ENCODE measurements around the gene RAB37.

Gene RAB37

DNA sequence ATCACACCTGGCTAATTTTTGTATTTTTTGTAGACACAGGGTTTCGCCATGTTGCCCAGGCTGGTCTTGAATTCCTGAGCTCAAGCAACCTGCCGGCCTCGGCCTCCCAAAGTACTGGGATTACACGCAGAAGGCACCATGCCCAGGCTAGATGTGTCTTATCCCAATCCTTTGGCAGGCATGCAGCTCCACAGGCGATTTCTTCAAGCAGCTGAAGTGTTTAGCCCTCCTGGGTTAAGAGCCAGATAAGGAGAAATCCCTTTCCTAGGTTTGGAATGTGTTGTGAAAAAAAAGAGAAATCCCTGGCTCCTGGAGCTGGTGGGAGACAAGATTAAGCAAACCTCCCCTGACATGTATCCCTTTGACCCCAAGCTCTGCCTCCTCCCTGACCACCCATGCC is 9.3 kb downstream of the RAB37 start:
- DNase-seq, result no peak

DNA sequence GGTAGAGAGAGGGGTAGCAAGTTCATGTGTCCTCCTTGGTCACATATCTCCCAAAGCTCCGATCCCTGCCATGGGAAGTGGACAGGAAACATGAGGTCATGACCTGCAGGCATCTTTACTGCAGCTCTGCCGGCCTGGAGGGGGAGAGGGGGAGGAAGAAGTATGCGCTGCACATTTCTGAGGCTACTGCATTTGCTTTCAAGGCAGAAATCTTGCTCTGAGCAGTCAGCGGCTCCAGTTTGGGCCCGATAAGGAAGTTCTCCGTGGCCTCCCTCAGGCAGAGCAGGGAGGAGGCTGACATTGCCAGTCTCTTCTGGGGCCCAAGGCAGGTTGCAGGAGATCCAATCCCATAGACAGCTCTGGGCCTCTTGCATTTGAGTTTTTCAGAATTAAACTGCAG is 9.9 kb downstream of the RAB37 start:
- no peak for DNase-seq

DNA sequence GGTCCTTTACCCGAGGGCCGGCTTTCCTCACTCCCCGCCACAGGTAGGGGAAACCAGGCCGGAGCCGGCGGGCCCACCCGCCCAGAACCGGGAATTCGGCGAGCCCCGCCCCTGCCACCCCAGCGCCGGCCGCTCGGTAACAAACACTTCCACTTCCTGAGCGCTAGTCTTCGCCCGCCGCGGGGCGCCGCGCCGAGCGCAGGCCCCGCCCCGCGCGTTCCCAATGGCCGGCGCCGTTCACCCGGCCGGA is 11.1 kb downstream of the RAB37 start:
- DNase-seq, result no peak

DNA sequence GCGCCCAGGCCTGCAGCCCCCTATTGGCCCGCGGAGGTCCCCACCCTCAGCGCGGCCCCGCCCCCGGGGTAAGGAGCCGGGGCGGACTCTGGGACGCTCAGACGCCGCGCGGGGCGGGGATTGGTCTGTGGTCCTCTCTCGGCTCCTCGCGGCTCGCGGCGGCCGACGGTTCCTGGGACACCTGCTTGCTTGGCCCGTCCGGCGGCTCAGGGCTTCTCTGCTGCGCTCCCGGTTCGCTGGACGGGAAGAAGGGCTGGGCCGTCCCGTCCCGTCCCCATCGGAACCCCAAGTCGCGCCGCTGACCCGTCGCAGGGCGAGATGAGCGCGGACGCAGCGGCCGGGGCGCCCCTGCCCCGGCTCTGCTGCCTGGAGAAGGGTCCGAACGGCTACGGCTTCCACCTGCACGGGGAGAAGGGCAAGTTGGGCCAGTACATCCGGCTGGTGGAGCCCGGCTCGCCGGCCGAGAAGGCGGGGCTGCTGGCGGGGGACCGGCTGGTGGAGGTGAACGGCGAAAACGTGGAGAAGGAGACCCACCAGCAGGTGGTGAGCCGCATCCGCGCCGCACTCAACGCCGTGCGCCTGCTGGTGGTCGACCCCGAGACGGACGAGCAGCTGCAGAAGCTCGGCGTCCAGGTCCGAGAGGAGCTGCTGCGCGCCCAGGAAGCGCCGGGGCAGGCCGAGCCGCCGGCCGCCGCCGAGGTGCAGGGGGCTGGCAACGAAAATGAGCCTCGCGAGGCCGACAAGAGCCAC is 11.6 kb downstream of the RAB37 start, which contains the start of gene NHERF1:
NHERF1 (plus strand) TSS at position 100 of the 750 bp plus-strand sequence; CDS start at position 319, 219 bp downstream.
- DNase-seq, result peak; percentile 81

DNA sequence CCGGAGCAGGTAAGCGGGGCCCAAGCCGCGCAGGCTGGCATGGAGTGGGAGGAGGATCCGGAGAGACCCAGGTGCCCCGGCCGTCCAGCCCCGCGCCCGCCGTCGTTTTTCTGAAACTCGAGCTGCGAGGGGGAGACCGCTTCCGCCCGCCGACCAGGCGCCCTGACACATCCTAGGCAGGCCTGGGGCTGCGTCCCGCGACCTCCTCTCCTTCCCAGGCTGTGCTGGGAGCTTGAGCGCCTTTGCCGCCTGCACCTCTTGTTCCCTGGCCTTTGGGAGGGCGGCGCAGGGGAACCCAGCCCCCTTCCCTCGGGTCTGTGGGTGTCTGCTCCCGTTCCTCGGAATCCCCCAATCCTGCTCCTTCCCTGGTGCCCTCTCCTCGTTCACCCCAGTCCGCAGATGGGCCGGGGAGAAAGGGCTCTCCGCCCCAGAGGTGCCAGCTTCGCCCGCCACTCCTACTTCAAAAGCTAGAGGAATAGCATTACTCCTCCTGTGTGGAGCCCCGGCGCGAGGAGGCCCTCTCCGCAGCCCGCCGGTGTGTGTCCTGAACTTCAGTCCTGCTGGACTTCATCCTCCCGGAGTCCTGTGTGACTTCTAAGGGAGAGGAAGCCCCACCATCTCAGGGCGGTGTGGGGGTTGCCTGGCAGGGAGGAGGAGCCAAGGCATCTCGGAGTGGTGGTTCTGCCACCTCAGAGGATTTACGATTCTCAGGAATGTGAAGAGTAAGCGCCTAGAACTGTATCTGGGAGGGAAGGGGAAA is 12.4 kb downstream of the RAB37 start:
- no peak for DNase-seq

DNA sequence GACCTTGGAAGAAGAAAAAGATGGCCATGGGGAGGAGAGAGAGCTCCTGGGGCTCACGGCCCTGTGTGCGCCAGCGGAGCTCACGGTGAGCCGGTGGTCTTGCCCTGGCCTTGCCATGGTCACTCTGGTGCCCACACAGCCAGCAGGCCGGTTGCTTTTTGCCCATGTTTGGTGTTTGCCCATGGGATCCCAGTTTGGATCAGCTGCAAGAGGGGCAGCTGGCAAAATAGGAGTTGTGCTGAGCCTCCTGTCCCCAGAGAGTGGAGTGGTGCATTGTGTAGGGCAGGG is 12.9 kb downstream of the RAB37 start:
- no peak for DNase-seq

DNA sequence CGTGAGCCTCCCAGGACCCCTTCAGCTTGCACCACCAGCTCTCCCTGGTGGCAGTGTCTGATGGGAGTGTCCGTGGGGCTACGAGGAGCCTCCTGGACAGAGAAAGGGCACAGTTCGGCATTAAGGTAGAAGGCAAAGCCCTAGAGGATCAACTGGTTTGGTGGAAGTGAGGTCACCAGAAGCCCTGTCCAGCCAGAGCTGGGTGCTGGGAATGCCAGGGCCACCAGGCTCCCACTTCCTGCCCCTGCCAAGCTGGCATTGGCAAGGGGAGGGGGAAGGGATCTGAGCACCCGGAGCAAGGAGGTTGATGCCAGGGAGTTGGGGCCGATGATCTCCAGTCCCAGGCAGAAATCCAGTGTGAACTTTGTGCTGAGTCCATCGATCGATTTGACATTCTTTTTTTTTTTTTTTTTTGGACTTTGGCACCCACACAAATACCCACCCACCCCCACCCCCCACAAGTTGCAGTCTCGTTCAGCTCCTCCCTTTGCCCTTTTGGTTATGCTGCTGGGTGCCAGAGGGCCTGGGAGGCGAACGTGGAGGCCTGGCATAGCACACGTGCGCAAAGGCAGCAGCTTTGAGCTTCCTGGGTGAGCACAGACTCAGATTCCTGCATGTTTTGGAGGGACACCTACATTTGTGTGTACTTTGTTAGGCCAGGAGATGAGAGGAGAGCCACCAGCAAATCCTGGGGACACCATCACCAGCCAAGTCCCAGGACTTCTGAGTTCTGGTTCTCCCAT is 13.4 kb downstream of the RAB37 start:
- DNase-seq, result no peak

DNA sequence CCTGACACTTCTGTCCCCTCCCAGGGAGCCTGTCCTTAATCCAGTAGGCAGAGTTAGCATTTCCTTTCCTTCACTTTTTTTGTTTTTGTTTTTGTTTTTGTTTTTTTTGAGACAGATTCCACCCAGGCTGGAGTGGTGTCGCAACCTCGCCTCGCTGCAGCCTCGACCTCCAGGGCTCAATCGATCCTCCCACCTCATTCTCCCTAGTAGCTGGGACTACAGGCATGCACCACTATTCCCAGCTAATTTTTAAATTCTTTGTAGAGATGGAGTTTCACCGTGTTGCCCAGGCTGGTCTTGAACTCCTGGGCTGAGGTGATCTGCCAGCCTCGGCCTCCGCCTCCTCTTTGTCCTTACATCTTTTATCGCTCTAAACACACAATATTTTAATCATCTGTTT is 15.4 kb downstream of the RAB37 start:
- no peak for DNase-seq

DNA sequence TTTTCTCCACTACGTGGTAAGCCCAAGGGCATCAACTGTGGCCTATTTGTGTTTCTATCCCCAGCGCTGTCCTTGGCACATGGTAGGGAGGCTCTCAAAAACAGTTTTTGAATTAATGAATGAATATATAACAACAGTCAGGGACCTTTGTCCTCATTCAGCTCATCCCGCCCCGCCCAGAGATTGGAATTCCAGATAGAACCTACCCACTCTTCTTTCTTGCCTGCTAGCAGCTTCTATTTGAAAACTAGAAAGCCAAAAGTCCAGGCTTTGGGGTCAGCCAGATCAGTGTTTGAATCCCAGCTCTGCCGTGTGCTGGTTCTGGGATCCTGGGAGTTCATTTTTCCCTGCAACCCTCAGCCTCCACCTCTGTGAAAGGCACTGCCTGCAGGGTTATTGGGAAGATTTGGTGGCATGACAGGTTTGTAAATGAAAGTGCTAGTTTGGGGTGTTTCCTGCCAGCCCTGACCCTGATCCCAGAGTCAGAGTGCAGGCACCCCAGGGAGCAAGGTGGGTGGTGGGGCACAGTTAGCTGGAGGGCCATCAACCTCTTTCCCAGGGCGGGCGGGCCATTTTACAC is 15.9 kb downstream of the RAB37 start:
- DNase-seq, result no peak

DNA sequence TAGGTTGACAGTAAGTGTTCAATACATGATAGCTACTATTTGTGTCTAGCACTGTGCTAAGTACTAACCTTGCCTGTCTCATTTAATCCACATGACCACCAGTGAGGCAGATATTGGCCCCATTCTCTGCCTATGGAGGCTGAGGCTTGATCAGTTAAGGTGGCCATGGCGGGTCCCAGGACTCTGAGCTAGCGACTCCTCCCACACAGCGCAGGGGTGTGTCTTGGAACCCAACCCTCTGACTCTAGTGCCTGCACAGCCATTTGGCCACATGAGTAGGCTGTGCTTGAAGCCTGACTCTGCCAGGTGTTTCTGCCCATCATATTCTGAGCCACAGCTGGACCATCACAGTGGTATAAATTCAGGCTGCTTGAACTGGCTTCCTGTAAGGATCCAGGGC is 17.8 kb downstream of the RAB37 start:
- DNase-seq, result no peak

DNA sequence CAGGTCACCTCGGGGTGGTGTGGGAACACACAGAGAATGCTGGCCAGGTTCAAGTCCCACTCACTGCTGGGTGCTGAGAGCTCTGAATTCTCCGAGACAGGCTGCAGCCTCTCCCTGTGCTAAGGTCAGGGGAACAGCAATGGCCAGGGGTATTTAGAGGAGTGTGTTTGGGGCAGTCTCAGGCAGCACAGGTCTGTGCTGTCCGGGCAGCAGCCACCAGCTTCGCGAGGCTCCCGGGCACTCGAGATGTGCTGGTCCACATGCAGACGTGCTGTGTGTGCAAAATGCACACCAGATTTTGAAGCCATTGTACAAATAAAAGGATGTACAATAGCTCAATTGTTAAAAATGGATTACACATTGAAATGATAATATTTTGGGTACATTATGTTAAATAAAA is 18.5 kb downstream of the RAB37 start:
- DNase-seq, result no peak

DNA sequence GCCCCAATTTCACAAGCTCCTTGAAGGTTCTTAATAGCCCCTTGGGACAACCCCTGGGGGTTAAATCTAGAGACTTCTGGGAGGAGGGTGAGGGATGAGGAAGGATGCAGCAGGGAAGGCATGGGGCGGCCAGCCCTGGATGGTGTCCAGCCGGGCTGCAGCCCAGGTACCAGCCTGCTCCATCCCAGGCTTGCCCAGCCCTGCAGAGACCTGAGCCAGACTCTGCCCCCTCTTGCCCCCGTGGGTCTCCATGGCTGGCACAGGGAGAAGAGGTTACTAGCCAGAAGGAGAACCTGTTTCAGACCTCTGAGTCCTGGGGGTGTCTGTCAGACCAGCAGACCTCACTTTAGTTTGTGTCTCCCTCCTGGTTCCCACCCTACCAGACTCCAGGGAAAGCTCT is 19.8 kb downstream of the RAB37 start:
- DNase-seq, result no peak

DNA sequence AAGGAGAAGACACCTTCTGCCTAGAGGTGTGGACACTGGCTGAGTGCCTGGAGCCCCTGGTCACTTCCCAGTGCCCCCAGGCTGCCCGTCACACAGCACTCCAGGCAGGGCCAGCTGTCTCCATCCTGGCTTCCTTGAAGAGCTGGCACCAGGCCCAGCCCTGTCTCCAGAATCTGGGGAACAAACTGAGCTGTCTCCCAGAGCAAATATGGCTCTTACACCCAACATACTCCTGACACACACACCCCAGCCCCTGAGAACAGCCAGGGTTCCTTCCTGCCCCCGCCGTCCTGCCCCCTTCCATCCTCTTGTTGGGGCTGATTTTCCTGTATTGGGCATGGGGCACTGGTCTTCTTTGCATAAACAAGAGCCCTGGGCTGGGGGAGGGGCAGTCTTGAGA is 20.4 kb downstream of the RAB37 start:
- peak; percentile 47 for DNase-seq

DNA sequence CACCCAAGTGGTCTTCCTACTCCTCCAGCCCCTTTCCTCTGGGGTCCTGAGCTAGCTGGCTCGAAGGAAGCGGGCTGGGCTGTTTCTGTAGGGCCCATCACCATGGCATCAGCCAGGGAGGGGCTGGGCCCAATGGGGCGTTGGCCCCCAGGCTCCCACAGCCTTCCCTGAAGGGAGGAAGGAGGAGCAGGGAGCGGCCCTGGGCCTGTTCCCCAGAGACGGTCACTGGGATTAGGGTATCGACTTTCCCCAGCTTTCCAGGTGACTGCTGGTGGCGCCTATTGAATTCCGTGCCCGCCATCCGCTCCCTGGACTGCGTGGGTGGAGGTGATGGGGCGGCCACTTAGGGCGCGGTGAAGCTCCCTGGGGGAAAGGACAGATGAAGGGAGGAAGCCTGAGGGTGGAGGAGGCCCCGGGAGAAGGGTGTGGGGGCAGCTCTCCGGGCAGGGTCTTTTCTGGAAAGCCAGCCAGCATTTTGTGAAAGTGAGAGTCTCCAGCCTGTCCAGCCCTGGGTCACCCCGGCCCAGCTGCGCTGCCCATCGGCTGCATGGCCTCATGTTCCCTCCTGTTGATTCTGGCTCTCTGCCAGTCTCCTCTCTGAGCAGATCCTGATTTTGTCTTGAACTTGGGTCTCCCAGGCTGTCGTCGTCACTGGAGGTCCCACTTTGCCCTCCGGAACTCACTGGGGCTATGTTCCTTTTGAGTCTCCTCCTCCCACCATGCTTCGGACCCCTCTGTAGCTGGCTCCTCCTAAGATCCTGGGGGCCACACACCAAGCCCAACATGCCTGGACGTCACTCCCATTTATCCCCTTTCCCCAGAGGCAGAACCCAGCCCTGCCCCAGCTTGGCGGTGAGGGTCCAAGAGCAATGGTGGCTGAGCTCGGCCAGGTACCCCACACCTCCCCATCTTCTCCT is 21.1 kb downstream of the RAB37 start:
- DNase-seq, result no peak

DNA sequence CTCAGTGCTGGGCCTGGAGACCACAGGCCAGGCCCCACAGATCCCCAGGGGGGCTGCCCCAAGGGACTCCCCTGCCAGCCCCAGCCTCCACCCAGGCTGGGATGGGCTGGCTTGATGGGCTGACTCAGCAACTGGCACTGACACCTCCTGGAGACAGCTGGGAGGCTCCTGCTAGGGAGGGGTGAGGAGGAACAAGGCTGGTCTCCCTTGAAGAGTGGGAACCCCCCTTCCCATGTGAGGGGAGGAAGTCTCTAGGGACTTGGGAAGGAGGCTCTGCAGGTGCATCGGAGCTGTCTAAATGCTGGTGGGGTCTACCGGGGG is 21.8 kb downstream of the RAB37 start:
- peak; percentile 33 for DNase-seq

DNA sequence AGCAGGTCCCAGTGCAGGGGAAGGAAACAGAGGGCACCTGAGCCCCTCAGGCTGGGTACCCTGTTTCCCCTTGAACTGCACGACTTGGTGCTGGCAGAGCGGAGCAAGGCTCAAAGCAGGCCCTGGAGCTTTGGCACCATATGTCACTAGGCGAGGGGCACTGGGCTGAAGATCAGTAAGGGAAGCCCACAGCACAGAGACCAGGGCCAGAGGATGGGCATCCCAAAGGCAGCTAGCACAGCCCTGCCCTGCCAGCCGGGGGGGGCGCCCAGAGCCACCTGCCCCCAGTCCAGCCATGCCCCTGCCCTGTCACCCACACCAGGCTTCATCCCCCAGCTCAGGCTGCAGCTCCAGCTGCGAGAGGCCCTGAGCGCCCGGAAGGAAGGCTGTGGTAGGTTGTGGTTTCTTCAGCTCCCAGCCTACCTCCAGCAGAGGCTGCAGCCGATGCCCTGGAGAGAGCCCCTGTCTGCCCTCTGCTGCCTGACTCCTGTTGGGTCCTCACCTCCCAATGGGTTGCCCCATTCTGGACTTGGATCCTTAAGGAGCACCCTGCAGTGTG is 22.3 kb downstream of the RAB37 start:
- peak; percentile 31 for DNase-seq

DNA sequence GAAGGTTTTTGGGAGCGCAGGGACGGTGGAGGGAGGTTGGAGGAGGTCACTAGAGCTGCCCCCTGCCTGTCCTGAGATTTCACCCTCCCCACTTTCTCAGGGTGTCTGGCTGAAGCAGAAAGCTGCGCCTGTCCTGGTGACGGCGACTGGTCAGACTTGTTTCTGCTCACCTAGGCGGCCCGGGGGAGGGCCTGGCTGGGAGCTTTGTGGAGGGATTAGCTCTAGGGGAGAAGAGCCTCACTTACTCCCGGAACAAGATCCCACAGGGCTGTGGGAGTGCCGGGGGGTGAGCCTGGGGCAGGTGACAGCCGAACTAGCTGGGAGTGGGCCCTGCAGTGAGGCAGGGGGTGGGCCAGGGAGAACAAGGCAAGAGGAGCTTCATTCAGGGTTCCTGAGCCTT is 22.9 kb downstream of the RAB37 start:
- DNase-seq, result no peak

DNA sequence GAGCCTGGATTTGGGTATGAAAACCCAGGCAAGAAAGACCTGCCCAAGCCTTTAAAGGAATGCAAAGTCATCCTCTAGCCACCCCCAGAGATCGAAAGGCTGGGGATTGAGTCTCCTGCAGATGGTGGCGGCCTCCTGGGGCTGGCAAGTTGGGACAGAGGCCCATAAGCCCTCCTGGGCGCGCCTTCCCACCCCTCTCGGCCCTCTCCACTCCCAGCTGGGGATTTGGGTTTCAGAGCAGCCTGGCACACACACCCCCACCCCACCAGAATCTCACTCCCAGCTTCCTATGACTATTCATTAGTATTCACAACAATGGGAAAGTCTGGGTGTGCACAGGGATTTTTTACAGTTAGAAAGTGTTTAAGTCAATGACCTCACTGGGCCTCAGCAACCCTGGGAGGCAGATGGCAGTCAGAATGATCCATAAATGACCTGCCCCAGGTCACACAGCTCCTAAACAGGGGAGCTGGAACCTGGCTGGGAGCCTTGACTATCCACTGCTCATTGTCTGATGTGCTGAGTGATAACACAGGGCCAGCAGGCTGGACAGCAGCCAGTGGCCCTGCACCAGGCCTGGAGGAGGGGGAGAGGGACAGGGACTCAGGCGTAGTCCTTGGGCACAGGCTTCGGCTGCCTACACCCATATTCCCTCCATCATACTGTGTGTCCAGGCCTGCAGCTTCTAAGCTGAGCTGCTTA is 23.5 kb downstream of the RAB37 start:
- peak; percentile 96 for DNase-seq

DNA sequence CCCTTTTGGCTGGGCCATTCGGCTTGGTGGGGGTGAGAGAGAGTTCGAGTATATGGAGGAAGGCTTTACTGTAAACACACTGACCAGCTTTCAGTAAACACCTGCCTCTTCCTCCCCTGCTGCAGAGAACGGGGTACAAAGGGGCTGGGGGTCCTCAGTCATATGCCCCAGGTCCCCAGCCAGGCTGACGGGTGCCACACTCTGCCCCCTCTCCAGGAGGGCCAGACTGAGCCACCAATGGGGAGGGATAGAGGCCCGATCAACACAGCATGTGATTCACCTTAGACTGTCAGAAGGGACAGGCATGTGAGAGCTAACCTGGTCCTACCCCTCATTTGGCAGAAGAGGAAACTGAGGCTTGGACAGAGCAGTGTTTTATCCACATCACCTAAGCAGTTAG is 24.4 kb downstream of the RAB37 start:
- DNase-seq, result no peak

DNA sequence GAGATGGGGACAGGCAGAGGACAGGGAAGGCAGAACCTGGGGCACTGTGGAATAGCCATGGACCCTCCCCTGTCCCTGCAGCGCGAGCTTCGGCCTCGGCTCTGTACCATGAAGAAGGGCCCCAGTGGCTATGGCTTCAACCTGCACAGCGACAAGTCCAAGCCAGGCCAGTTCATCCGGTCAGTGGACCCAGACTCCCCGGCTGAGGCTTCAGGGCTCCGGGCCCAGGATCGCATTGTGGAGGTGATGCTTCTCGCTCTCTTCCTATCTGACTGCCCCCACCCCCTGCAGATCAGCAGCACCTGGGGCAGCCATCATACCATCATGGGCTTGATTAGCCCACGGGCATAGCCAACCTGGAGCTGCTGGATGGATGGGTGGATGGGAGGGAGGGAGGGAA is 24.9 kb downstream of the RAB37 start:
- DNase-seq, result no peak

DNA sequence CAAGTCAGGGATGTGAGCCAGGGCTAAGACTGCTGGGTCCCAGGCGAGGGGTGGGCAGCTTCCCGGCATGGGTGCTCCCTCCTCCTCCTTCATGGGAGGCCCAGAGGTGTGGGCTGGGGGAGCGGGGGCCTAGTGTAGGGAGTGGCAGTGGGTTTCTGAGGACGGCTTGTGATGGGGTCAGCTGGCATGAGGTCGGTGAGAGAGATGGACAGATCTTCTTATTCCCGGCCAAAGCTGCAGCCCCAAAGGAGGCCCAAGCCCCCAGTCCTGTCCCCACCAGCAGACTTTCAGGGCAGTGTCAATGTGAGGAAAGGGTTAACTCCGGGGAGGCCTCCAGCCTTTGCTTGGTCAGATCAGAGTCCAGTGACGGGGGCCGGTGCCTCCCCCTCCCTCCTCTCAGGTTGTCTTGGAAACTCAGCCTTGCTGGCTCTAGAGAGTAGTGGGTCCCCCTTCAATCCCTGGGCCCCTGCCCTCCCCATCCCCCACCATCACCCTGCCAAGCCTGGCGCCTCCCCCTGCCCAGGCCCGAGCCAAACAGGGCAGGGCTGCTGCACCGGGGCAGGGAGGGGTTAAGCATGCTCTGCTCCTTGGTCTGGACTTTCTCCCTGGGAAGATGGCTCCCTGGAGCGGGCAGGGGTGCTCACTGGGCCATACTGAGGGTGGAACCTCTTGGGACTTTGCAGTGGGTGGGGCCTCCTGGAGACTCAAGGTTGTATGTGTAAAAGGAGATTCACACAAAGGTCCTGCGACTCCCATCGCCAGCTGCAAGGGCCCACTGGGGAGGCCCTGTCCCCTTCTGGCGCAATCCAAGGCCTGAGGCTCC is 26.7 kb downstream of the RAB37 start:
- no peak for DNase-seq
